Liver (tissue), 3 donors: ENCODE data around the gene JAGN1.
A peak's percentile ranks its signal among the peaks of the same experiment; 100 is the strongest.

Experiments
- CTCF ChIP-seq: fragments of 150-350 bp; IDR thresholded peaks from 2 replicates; pipeline ENCODE4 v1.5.1; 2017; ENCODE audit warnings: improper control_type of control experiment, low read depth, low read length; ENCODE audit not compliant: missing input control
- JUND ChIP-seq, 2 donors: IDR thresholded peaks; 2 replicates each; pipeline ENCODE4 v1.6.1; 2016; ENCODE audit warnings: antibody characterized with exemption in 2 of 2
- RAD21 ChIP-seq, 2 donors: IDR thresholded peaks; 2 replicates each; pipeline ENCODE4 v1.6.1; 2016; ENCODE audit warnings: antibody characterized with exemption in 2 of 2, mild to moderate bottlenecking in 2 of 2
- ZBTB33 ChIP-seq: IDR thresholded peaks from 2 replicates; pipeline ENCODE4 v1.6.1; 2016; ENCODE audit warnings: antibody characterized with exemption
- TF ChIP-seq, protein P1 (sequence below): IDR thresholded peaks from 2 replicates; pipeline ENCODE4 v1.6.1; 2016; ENCODE audit warnings: antibody characterized with exemption, mild to moderate bottlenecking
- TF ChIP-seq, protein P2 (sequence below): IDR thresholded peaks from 2 replicates; pipeline ENCODE4 v1.6.1; 2016; ENCODE audit warnings: antibody characterized with exemption
- donor health status: healthy.
- donor health status: healthy.

GRCh38 chr3:9915254-9916141 is 25.1 kb downstream of the JAGN1 start:
- TF ChIP-seq RAD21 (IDR thresholded peaks at IDR 0.05) (peak in 1 of 2 donors; percentile 49), CTCF (peak; percentile 28), JUND (IDR thresholded peaks at IDR 0.05) (no peak), ZBTB33 (no peak)
- TF ChIP-seq, protein P1, sequence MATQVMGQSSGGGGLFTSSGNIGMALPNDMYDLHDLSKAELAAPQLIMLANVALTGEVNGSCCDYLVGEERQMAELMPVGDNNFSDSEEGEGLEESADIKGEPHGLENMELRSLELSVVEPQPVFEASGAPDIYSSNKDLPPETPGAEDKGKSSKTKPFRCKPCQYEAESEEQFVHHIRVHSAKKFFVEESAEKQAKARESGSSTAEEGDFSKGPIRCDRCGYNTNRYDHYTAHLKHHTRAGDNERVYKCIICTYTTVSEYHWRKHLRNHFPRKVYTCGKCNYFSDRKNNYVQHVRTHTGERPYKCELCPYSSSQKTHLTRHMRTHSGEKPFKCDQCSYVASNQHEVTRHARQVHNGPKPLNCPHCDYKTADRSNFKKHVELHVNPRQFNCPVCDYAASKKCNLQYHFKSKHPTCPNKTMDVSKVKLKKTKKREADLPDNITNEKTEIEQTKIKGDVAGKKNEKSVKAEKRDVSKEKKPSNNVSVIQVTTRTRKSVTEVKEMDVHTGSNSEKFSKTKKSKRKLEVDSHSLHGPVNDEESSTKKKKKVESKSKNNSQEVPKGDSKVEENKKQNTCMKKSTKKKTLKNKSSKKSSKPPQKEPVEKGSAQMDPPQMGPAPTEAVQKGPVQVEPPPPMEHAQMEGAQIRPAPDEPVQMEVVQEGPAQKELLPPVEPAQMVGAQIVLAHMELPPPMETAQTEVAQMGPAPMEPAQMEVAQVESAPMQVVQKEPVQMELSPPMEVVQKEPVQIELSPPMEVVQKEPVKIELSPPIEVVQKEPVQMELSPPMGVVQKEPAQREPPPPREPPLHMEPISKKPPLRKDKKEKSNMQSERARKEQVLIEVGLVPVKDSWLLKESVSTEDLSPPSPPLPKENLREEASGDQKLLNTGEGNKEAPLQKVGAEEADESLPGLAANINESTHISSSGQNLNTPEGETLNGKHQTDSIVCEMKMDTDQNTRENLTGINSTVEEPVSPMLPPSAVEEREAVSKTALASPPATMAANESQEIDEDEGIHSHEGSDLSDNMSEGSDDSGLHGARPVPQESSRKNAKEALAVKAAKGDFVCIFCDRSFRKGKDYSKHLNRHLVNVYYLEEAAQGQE: no peak
- TF ChIP-seq, protein P2, sequence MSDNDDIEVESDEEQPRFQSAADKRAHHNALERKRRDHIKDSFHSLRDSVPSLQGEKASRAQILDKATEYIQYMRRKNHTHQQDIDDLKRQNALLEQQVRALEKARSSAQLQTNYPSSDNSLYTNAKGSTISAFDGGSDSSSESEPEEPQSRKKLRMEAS: no peak
